Heart left ventricle (tissue), 16 donors: ENCODE data around the gene PYGB. TPM values are rescaled to one million over a fixed set of nuclear protein-coding genes. Genes with fewer than 3 reads are reported as not detected.
A peak's percentile ranks its signal among the peaks of the same experiment; 100 is the strongest.

Experiments
- ATAC-seq, 4 donors: fragments of 200-7000 bp; cut with Tn5 transposase; one replicate each; pipeline ENCODE4 v1.9.1; 2020 to 2022; ENCODE audit warnings: moderate library complexity in 4 of 4, mild to moderate bottlenecking in 3 of 4, moderate number of reproducible peaks in 1 of 4
- DNase-seq, 5 donors: peaks; one replicate each; pipeline ENCODE4 v3.0.0-alpha.2; 2020
- H3K27ac ChIP-seq, 12 donors: fragments of 200-600 bp; sonication (generic) in 4 of 12; one replicate each; pipeline versions ENCODE4 v1.5.0 to v1.8.0; 2016 to 2022; ENCODE audit warnings: mild to moderate bottlenecking in 2 of 12
- H3K27me3 ChIP-seq, 9 donors: fragments of 200-600 bp; sonication (generic) in 2 of 9; one replicate each; pipeline versions ENCODE4 v1.5.1 to v1.8.0; 2016 to 2022; ENCODE audit warnings: mild to moderate bottlenecking in 3 of 9
- H3K36me3 ChIP-seq, 9 donors: fragments of 200-600 bp; sonication (generic) in 2 of 9; one replicate each; pipeline versions ENCODE4 v1.5.0 to v1.8.0; 2018 to 2022; ENCODE audit warnings: mild to moderate bottlenecking in 2 of 9
- H3K4me1 ChIP-seq, 12 donors: fragments of 200-600 bp; sonication (generic) in 4 of 12; one replicate each; pipeline versions ENCODE4 v1.5.0 to v1.8.0; 2016 to 2022; ENCODE audit warnings: mild to moderate bottlenecking in 3 of 12
- H3K4me3 ChIP-seq, 12 donors: fragments of 200-600 bp; sonication (generic) in 4 of 12; one replicate each; pipeline versions ENCODE4 v1.5.0 to v1.8.0; 2017 to 2022; ENCODE audit warnings: mild to moderate bottlenecking in 9 of 12, moderate library complexity in 4 of 12
- H3K9me3 ChIP-seq, 12 donors: fragments of 200-600 bp; sonication (generic) in 4 of 12; one replicate each; pipeline versions ENCODE4 v1.5.0 to v1.8.0; 2016 to 2022; ENCODE audit warnings: mild to moderate bottlenecking in 1 of 12
- CTCF ChIP-seq, 12 donors: fragments of 200-600 bp; sonication (generic) in 4 of 12; IDR thresholded peaks; one replicate each; pipeline versions ENCODE4 v1.5.0 to v1.8.0; 2018 to 2022; ENCODE audit warnings: antibody characterized with exemption in 12 of 12, mild to moderate bottlenecking in 5 of 12
- POLR2A ChIP-seq, 2 donors: fragments of 450-650 bp; IDR thresholded peaks; one replicate each; pipeline ENCODE4 v1.6.1; 2017; ENCODE audit warnings: antibody characterized with exemption in 2 of 2, mild to moderate bottlenecking in 2 of 2, moderate library complexity in 2 of 2
- WGBS, 4 donors: extraction: QIAGEN DNeasy Blood & Tissue Kit in 2 of 4; methylation state at CpG; one replicate each; pipeline versions ENCODE4 v1.1.5 to v1.1.7; 2013 to 2018; 5-methylcytosine and 5-hydroxymethylcytosine counted together
- intact Hi-C, 10 donors: fragments of 100-400 bp; cut with DNase I; formaldehyde crosslinking; loops; one replicate each; pipeline versions ENCODE4 v1.11.1 to v1.14.2; 2022
- polyA plus RNA-seq, 2 donors: library from polyadenylated mRNA; stranded (reverse); fragments of 200-250 nt; gene quantifications; one replicate each; pipeline ENCODE4 v1.2.3, GENCODE V29; 2013
- total RNA-seq, 9 donors: library from RNA; depleted of rRNA in 2 of 9; stranded (reverse); fragments of >200 nt in 2 of 9; fragmentation: NEBNext Ultra II Directional in 3 of 9; extraction: Animal tissue kit (Norgen Biotek cat#: 25700) in 3 of 9; gene quantifications; one replicate each; pipeline versions ENCODE4 v1.1.0 to v1.2.4, GENCODE V29; 2016 to 2023
- donor health status: ischemic (EF 13 %, LVEDD 7.1; RV severe dilation, severe dysfunction).
- donor health status: healthy with polysubstance abuse.
- donor health status: DM: no; HTN: yes; CAD: no.
- donor health status: DM: no; HTN: no; CAD: no.
- donor health status: ischemic (EF 25% LVEDD 6.9; RV normal size, moderate dysfunction).
- donor health status: ischemic (EF 25% LVEDD 5.7; RV mildly dilated, moderate dysfunction).
- donor health status: healthy.
- donor health status: DM: yes; HTN: yes; CAD: no.
- donor health status: ischemic (EF 35%, LVEDD 5.7; RV mildly dilated, moderate dysfunction).
- donor health status: nonischemic (EF 11% LVEDD 7.7; RV severe dilation, severe dysfunction).
- donor health status: DM: yes; HTN: yes; CAD: no.
- donor health status: PGD.
- donor health status: ischemic (EF 29% LVEDD 5.4; RV normal size, mild dysfunction).
- donor health status: nonischemic (EF 23%, LVEDD 6.1; RV moderate dilation, normal function).

Gene PYGB
- total and polyA plus RNA-seq, 11 donors, result 144 to 450 (median 232) TPM

- Histone ChIP-seq H3K27me3 (no peaks in the 10 kb centered on the region), H3K9me3 (no peaks in the 10 kb centered on the region), H3K27ac (peak overlapping the region in 5 of 12 donors; percentile 0 to 68 (median 22)), H3K36me3 (peaks cover 3 to 100% (median 95%) of the 10 kb centered on the region in 9 donors), H3K4me3 (no peak overlapping the region), H3K4me1 (peaks cover 0 to 25% (median 9%) of the 10 kb centered on the region in 12 donors)
- intact Hi-C loops, result no loop called here
- no peak for ATAC-seq
- WGBS, 4 donors, result 91 to 94% (median 92%) methylated on average over 19 to 33 of the region's 33 CpGs
- peak; percentile 5 to 44 (median 22) for DNase-seq
- TF ChIP-seq CTCF (IDR thresholded peaks at IDR 0.05) (no peak), POLR2A (IDR thresholded peaks at IDR 0.05) (no peak)
These were observed 33.0 kb downstream of the PYGB start for GRCh38 chr20:25280574-25281535.

- Histone ChIP-seq H3K4me1 (peaks cover 0 to 20% (median 9%) of the 10 kb centered on the region in 12 donors), H3K4me3 (no peak overlapping the region), H3K36me3 (peaks cover 3 to 100% (median 99%) of the 10 kb centered on the region in 9 donors), H3K27ac (peak overlapping the region in 1 of 12 donors; percentile 68), H3K27me3 (no peaks in the 10 kb centered on the region), H3K9me3 (no peaks in the 10 kb centered on the region)
- WGBS, 4 donors, result 87 to 97% (median 91%) methylated on average over 10 to 21 of the region's 21 CpGs
- ATAC-seq (no peak), DNase-seq (peak in 4 of 5 donors; percentile 4 to 62 (median 20))
- TF ChIP-seq POLR2A (IDR thresholded peaks at IDR 0.05), result no peak
- intact Hi-C loops, result no loop called here
These were observed 33.7 kb downstream of the PYGB start for GRCh38 chr20:25281541-25281991.

- peak; percentile 8 to 60 (median 17) for DNase-seq
- peaks cover 3 to 100% (median 99%) of the 10 kb centered on the region in 9 donors for H3K36me3 ChIP-seq
- H3K27ac ChIP-seq, result peak overlapping the region in 1 of 12 donors; percentile 30
- intact Hi-C loops, result no loop called here
- no peaks in the 10 kb centered on the region for H3K27me3 ChIP-seq
- no peak for TF ChIP-seq POLR2A (IDR thresholded peaks at IDR 0.05)
- no peak for TF ChIP-seq CTCF (IDR thresholded peaks at IDR 0.05)
- H3K4me1 ChIP-seq, result peaks cover 0 to 13% (median 7%) of the 10 kb centered on the region in 12 donors
- no peak overlapping the region for H3K4me3 ChIP-seq
- no peaks in the 10 kb centered on the region for H3K9me3 ChIP-seq
- ATAC-seq, result no peak
- WGBS, 4 donors, result 70 to 83% (median 80%) methylated on average over 22 of the region's 22 CpGs
These were observed 34.3 kb downstream of the PYGB start for GRCh38 chr20:25282034-25282781.

- DNase-seq (peak in 3 of 5 donors; percentile 7 to 35 (median 19)), ATAC-seq (no peak)
- Histone ChIP-seq H3K9me3 (no peaks in the 10 kb centered on the region), H3K27ac (peak overlapping the region in 1 of 12 donors; percentile 30), H3K4me1 (peaks cover 0 to 7% (median 4%) of the 10 kb centered on the region in 12 donors), H3K4me3 (no peak overlapping the region), H3K36me3 (peaks cover 3 to 100% (median 99%) of the 10 kb centered on the region in 9 donors), H3K27me3 (no peaks in the 10 kb centered on the region)
- WGBS, 4 donors, result 85% methylated on average over 11 of the region's 11 CpGs
- intact Hi-C loops, result no loop called here
- no peak for TF ChIP-seq CTCF (IDR thresholded peaks at IDR 0.05)
- no peak for TF ChIP-seq POLR2A (IDR thresholded peaks at IDR 0.05)
These were observed 34.9 kb downstream of the PYGB start for GRCh38 chr20:25282796-25283195.
